NCI-H146 treated with DMSO at 0.1 percent for 48 hours (cell line): ENCODE data around the gene P2RY14.

Experiments
- DNase-seq: peaks from one replicate; lab custom pipeline; 2025; ENCODE audit not compliant: unreplicated experiment; lab: John Stamatoyannopoulos, UW

Gene P2RY14

DNA sequence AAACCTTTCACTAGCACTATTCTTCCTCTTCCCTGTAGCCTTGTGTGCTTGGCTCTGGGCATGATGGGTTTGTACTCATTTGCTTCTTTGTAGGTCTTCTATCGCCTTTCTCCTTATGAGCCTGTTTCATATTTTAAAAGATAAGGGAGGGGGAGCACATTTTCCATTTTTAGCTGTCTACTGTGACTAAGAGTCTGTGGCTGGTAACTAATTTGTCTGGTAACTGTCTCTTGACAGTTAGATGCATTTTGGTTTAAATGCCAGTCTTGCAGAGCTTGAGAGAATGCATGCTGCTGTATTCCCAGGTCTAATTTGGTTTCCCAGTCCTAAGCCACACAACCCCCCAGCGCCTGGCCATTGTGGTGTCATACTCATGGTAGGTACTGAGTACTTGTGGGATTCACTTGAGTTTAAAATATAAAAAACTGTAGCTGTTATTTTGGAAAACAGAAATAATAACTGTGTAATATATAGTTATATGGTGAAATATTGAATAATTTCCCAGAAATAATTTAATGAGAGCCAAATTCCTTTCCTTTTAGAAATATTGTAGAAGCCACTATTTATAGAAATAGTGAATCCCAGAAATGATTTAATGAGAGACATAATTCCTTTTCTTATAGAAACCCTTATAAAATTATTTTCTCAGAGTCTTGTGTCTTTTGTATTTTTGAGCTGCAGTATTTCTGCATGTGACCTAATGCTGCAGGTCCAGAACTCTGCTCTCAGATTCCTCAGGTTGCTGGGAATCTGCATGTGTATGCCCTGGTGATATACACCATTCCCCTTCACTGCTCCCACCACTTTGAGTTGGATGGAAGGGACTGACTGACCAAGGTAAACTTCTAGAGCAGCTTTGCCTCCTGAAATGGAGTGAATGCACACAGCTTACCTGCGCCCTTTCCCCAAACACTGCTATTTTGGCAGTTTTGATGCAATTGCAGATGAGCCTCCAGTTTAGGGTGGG, 61.4 kb downstream of the P2RY14 start:
- DNase-seq = no peak

DNA sequence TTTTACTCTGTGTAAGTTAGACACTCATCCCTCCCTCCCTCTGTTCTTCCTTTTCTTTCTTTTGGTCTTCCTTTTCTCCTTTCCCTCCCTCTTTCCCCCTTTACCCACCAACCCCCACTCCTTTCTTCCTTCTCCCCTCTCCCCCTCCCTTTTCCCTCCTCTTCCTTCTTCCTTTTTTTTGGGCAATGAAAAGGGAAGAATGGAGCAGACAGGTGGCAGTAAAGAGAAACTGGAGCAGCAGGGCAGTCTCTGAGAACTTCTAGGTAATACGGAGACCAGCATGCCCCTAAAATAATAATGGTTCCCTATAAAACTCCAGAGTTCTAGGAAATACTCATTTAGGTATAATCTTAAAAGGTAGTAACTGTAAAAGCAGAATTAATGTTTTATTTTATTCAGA, 63.9 kb downstream of the P2RY14 start:
- DNase-seq = no peak

DNA sequence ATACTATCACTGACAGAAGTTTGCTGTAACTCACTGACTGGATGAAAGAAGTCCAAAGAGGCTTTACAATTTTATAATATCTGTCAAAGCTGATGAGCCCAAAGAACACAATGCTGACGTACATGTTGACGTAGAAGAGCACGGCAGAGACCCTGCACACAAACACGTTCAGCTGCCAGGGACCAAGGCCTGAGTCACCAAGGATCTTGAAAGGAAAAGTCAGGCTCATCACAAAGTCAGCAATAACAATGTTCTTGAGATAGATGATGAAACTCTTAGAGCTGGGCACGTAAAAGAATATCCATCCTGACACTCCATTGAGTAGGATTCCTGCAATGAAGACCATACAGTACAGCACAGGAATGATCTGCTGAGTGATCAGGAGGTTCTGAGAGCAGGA, 64.5 kb downstream of the P2RY14 start:
- DNase-seq = no peak

DNA sequence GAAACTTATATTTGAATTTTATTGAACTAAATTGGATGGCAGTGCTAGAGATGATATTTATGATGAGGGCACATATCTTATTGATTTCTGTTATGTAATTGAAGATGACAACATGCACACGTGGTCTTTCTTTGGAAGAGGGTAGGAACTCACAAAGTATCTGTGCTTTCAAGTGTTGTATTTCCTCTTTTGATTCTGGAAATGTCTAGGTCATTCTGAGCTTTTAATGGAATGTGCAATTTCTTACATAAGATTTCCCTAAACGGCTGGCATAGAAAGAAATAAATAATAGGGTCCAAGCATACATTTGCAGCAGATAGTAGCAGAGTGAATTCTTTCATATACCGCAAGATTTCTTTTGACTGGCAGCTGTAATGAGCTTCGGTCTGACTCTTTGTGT, 65.2 kb downstream of the P2RY14 start:
- DNase-seq = no peak

DNA sequence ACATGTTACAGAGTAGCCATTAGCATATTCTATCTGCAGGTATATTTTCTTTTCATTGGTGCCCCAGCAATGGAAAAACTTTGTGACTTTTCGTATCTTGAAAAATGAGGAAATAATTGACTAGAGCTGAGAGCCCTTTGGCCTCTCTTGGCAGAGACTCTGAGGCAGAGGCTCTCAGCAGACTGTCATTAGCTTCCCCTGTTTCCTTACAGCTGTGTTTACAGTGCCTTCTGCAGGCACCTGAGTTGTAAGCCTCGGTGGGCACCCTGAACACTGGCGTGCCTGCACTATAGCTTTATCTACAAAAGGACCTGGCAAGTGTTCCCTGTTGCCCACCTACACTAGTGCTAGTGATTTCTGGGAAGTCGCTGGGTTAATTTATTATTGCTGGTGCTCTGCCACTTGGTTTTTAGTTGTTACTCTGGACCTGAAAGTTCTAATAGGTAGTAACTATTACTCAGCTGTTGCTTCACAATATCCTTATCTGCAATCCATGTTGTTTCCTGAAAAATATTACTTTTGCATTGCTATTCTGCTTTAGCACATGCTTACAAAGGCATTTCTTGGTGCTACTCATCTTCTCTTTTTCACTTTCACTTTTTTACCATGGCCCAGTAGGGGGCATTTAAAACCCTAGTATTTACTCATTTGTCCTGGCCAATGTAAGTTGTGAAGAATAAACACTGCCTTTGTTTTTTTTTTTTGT, 67.5 kb downstream of the P2RY14 start:
- DNase-seq = peak; percentile 35

DNA sequence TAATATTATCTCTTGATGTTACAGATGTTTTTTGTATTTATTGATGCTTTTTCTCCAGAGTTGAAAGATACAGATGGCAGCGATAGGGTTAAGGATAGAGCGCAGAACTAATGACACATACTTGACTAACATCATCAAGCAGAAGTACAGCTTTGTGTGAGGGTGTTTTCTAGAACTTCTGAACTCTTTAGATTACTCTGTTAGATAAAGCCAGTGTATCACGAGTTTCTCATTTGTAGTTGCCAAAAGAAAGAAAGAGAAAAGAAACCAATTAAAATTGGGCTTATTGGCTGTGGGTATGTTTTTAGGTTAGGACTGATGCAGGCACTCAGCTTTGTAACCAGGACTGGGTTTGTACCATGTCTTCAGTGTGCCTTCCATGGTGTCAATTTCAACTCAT, 68.7 kb downstream of the P2RY14 start:
- DNase-seq = no peak

DNA sequence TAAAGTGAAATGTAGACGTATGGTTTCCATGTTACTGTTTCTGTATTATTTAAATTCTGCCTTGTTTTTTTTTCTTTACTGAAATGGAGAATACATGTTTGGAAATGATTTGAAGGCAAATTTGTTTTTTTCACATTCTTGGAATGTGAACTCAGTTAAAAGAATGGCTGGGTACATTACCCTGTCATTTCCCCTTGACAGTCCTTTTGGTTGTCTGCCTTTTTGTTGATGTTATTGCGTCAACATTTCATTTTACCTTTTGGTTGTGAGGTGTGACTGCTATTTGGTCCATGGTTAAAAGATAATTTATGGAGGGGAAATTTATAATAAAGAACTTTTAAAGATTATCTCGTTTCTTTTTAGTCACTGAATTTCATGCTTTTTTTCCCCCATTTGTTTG, 72.1 kb downstream of the P2RY14 start:
- no peak for DNase-seq

DNA sequence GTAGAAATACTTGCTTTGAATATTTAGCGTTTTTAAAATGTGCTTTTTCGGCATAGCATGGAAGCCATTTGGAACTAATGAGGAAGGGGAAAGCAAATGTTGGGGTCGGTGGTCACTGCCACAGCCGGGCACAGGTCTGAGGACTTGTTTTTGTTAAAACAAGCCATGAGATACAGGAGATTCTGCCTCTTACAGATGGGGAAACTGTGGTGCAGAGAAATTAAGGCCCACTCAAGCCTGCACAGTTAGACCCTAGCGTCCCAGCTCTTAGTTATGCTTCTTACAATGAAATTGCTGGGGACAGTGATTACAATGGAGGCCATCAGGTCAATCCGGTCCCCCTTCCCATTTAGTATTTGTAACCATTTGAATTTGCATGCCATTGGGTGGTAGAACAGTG, 72.9 kb downstream of the P2RY14 start:
- DNase-seq = no peak

DNA sequence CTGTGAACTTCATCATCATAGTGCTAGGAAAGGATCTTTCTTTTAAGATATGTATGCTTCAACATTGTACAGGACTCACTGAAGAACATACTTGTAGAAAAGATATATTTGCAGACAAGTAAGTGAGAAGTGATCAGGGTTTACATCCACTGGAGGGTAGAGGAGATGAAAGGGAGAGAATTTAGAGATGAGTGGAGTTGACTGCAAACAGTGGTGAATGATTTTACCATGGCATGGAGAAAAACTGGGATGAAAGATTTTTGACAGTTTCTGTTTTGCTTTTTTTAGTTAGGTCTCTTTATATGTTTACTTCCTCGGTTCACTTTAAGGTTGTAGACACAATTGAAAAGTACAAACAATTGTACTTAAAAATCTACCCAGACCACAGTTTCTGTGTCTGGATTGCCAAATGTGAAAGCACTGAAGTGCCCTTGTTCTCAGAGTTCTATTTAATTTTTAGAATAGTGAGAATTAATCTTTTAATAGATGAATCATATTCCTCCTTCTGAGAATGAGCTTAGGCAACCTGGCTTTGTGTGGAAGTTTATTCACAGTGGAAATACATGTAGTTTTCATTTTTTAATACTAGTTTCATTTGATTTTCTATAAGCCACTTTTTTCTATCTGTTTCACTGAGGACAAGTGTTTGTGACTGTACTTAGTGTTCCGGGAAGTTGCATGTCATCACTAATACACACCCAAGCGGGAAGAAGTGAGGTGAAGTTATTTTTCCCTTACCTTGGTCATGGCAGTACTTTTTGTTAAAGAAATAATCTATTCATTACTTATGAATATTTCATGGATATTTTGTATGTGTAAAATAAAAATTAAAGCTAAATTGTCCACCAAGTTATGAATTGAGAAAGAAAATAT, 73.6 kb downstream of the P2RY14 start:
- DNase-seq = no peak

DNA sequence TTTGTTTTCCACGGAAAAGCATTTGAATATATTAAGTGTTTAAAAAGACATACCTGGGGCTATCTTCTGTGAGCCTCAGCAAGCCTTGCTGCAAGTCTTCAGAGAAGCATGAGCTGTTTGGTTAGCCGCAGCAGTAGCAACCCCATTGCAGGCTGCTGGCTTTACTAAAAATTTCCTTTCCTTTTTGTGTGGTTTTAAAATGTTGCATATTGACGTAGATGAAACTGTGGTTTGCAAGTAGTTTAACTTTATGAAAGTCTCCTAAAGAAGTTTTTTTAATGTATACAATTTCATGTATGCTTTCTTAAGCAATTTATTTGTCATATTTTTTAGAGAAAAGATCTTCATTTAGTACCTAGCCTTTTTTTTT, 75.3 kb downstream of the P2RY14 start, which contains the start of gene GPR171:
Gene GPR171 (minus strand): TSS at position 166 of the 370 bp plus-strand sequence. CDS start 3,830 bp downstream, outside the sequence.
- no peak for DNase-seq

DNA sequence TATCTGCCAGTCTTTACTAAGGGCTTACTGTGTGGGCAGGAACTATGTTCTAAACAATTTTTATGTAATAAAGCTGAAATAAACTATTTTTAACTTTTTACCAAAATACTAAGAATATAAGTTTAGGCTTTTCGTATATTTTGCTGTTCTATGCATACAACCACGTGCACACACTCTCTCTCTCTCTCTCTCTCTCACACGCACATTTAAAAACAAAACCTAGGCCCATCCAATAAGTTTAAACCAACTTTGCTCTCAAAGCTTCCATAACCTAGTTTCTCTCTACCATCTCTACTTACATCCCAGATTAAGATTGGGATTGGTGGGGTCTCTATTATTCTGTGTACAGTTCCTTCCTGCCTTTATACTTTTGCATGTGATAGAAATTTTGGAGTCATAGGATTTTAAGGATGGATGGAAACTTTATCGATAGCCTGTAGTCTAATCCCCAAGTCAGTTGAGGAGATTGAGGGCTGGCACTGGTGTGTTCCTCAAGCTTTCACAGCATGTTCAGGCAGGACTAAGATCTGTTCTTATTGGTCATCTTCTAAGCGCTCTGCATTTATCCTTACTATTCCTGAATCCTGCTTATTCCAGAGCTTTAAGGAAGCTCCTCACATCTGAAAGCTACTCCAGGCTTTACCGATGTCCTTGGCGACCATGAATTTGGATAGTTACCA, 77.2 kb downstream of the P2RY14 start:
- no peak for DNase-seq

DNA sequence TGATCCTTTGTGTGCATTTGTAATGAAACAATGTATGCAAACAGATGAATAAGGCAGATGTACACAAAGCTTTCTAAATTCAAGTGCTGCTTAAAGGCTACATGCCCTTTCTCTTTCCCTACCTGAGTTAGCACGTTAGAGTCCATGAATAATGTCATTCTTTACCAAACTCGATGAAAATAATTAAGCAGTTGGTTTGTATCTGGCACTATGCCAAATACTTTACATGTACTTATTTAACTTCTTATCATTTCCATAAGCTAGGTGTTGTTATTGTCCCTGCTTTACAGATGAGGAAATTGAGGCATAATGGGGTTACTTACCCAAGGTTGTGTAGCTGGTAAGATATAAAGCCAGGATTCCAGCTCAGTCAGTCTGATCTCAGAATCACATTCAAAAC, 77.8 kb downstream of the P2RY14 start:
- no peak for DNase-seq

DNA sequence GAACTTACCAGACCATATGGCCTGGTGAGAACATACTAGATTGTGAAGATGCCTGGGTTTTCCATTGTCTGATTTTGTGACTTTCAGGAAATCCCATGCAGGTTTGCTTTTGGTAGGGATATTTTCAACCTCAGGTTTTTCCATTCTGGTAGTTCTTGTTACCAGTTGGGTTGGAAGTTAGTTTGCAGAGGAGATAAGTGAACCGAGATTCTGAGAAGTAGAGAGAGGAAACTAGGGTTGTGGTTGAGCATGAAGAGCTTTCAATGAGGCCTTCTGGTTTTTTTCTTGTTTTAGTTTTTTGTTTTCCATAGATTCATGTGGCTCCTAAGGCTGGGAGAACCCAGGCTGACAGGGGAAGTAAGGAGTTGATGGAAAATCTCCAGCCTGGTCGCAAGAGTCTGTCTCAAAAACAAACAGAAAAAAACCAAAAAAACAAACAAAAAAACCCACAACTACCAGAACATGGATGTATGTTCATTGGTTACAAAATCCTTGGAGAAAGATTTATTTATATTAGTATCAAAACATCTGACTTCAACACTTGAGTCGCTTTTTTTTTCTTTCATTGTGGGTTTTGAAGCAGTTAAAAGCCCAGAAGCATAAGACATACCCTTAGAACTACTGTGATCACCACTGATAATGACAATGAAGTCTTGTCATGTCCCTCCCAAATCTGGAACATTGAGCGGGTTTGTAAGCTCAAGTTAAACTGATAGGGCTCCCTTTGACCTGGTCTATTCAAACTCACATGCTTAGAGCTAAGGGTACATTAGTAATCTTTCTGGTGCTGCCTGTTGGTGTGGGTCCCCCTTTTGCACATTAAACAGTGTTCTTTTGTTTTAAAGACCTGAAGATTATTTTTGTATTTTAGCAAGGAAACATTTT, 78.5 kb downstream of the P2RY14 start:
- DNase-seq = no peak

DNA sequence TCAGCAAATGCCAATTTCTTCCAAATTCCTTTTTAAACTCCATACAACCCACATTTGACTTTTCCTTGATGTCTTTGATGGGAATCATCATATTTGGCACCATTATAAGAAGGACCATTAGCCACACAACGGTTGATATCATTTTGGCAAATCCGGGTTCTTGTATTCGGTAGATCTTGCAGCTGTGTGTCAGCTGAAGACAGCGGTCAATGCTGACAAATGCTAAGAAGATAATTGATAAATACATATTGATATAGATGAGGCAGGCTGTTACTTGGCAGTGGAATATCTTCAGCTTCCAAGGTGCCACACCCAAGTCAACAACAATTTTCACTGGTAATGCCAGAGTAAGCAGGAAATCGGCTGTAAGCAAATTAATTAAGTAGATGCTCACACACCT, 79.5 kb downstream of the P2RY14 start:
- DNase-seq = peak; percentile 26

DNA sequence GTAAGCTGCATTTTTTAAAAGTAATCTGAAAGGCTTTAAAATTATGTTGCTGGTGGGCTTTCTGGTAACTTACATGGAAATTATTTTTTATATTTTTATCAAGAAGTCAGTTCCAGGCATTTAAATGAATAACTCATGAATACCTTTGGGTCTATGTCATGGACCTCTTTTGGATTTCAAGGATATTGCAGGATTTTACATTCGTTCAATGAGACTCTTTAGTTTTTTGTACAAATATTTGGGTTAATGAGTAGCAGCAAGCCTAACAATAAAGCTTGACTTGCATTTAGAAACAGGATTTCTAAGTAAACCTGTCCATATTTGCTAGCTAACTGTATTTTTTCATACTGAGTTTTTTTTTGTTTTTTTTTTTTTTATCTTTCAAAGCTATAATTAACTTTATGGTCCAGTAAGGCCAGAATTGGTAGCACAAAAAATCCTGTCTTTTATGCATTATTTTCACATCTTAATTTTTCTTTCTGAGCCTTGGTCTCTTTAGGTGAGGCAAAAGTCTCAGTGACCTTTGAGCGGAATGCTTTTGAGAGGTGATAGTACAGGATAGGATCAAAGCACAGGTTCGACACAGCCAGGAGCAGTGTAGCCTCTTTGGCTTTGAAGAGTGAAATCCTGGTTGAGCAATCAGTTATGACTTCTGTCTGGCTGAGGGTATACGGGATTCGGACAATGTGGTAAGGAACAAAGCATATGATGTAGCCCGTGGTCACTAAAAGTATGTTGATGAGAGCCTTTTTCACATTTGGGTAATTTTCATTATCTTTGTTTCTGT, 80.2 kb downstream of the P2RY14 start:
- no peak for DNase-seq

DNA sequence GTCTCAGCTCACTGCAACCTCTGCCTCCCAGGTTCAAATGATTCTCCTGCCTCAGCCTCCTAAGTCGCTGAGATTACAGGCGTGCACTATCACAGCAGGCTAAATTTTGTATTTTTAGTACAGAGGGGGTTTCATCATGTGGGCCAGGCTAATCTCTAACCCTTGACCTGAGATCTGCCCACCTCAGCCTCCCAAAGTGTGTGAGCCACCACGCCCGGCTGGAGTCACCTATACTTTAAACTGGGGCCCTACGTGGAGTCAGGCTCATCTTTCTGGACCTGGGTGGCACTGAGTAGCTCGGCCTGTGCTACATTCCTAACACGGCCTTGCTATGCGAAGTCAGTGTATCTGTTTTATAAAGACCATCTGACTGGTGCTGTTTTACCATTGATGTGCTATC, 81.1 kb downstream of the P2RY14 start:
- no peak for DNase-seq

DNA sequence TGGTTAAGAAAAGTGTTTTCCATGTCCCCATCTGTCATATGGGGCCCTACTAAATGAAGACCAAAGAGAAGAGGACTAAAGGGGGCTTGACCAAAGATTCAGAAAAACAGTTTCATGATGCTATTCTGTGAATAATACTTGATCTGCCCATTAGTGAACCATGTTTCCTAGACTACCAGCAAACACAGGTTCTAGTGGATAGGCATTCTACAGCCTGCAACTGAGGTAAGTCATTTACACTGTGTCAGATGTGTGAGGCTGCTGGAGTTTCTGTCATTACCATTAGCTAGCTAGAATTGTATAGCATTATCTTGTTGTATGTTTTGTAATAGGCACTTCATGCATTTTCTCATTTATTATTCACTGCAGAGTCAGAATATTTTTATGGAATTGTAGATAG, 81.9 kb downstream of the P2RY14 start:
- DNase-seq = no peak

DNA sequence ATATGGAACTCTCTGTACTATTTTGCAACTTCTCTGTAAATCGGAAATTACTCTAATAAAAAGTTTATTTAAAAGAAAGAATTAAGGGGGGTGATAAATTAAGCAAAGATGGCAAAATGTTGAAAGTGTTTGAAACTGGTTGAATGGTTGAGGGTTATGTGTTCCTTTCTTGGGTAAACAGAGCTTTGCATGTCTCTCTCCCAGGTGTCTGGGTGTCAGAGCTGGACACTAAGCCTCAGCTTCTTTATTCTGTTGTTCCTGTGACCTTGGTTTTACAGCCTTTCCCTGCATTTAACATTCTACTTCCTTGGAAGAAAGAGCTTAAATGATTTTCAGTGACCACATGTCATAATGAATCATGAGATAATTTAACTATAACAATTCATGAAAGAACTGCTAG, 82.5 kb downstream of the P2RY14 start:
- no peak for DNase-seq

DNA sequence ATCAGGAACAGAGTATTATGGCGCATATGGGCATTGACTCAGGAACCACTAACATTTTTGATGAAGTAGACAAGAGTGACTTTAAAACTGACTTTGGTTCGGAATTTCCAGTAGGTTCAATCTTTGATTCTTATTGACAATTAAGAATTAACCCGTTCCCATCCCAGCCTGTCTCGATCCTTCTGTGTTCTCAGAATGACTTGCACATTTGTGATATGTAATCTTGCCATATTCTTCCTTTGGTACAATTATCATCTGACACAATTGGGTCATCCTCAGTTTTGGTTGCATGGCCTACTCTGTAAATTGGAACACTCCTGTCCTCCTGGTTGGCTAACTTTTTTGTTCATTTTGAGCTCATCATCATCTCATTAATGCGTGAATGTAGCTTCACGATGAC, 85.8 kb downstream of the P2RY14 start:
- no peak for DNase-seq
